ENCODE results near the gene SLC34A1. TPM values are rescaled to one million over a fixed set of nuclear protein-coding genes. Genes with fewer than 3 reads are reported as not detected.
A peak's percentile ranks its signal among the peaks of the same experiment; 100 is the strongest.

The SLC34A1 gene
- total and polyA plus RNA-seq, 8 donors = 0.10 TPM; not detected in 7

DNA sequence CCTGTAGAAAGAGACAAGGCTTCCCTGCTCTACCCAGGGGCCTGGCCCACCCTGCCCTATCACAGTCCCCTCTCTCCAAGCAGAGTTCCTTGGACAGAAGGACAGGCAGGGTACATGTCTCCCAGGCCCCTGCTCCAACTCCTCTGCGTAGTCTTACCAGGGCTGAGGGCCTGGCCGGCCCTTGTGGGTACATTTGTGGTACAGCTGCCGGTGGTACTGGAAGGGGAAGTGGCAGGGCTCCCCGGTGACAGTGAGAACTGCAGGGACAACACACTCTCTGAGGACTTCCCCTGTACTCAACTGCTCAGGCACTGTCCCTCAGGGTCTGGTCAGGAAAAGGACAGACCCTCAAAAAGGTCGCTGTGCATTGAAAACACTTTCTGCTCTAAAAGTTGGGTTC, 21.6 kb downstream of the SLC34A1 start:
- WGBS, 5 donors = 65 to 84% (median 77%) methylated on average over 2 to 5 of the region's 5 CpGs
- Histone ChIP-seq H3K27ac (peak overlapping the region in 1 of 5 donors; percentile 14), H3K27me3 (peaks cover 6 to 43% (median 31%) of the 10 kb centered on the region in 3 donors)

GRCh38 chr5:177409043-177409801, 25.0 kb downstream of the SLC34A1 start, which contains the start of gene F12:
F12 (minus strand) TSS chr5:177409564; CDS start chr5:177409527, 37 bp downstream.
- no peak for TF ChIP-seq POLR2A (IDR thresholded peaks at IDR 0.05)
- no peak for TF ChIP-seq POLR2AphosphoS5 (IDR thresholded peaks at IDR 0.05)
- TF ChIP-seq EP300 (IDR thresholded peaks at IDR 0.05) = no peak
- TF ChIP-seq, protein P1, sequence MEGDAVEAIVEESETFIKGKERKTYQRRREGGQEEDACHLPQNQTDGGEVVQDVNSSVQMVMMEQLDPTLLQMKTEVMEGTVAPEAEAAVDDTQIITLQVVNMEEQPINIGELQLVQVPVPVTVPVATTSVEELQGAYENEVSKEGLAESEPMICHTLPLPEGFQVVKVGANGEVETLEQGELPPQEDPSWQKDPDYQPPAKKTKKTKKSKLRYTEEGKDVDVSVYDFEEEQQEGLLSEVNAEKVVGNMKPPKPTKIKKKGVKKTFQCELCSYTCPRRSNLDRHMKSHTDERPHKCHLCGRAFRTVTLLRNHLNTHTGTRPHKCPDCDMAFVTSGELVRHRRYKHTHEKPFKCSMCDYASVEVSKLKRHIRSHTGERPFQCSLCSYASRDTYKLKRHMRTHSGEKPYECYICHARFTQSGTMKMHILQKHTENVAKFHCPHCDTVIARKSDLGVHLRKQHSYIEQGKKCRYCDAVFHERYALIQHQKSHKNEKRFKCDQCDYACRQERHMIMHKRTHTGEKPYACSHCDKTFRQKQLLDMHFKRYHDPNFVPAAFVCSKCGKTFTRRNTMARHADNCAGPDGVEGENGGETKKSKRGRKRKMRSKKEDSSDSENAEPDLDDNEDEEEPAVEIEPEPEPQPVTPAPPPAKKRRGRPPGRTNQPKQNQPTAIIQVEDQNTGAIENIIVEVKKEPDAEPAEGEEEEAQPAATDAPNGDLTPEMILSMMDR (IDR thresholded peaks at IDR 0.05) = no peak
- intact Hi-C loops (cut with DNase I; ENCODE audit: low total_unique reads) = no loop called here
- Histone ChIP-seq H3K9me3 (no peaks in the 10 kb centered on the region), H3K4me3 (no peak within 1 kb of the TSS), H3K4me1 (peaks cover under 1 to 16% (median 9%) of the 10 kb centered on the region in 4 donors), H3K27ac (no peak within 1 kb of the TSS), H3K36me3 (no peaks in the 10 kb centered on the region), H3K27me3 (peaks cover 0 to 9% (median 0%) of the 10 kb centered on the region in 3 donors)
- 87 to 92% (median 90%) methylated on average over 9 of the region's 9 CpGs for WGBS, 5 donors
- no peak for DNase-seq

More for the DNA sequence above, 21.6 kb downstream of the SLC34A1 start:
- H3K36me3 ChIP-seq = no peaks in the 10 kb centered on the region
- no peak overlapping the region for H3K4me3 ChIP-seq
- H3K9me3 ChIP-seq = no peaks in the 10 kb centered on the region
- intact Hi-C loops (cut with DNase I; ENCODE audit: low total_unique reads) = no loop called here
- TF ChIP-seq POLR2AphosphoS5 (IDR thresholded peaks at IDR 0.05) (no peak), POLR2A (IDR thresholded peaks at IDR 0.05) (no peak), EP300 (IDR thresholded peaks at IDR 0.05) (no peak)
- TF ChIP-seq, protein P1 (IDR thresholded peaks at IDR 0.05) = no peak
- peaks cover 22 to 39% (median 33%) of the 10 kb centered on the region in 4 donors for H3K4me1 ChIP-seq
- DNase-seq = no peak

GRCh38 chr5:177410575-177410974, 26.3 kb downstream of the SLC34A1 start:
- TF ChIP-seq, protein P1 (IDR thresholded peaks at IDR 0.05) = no peak
- DNase-seq = no peak
- Histone ChIP-seq H3K27ac (no peak overlapping the region), H3K4me3 (no peak overlapping the region), H3K27me3 (no peaks in the 10 kb centered on the region), H3K36me3 (no peaks in the 10 kb centered on the region), H3K9me3 (no peaks in the 10 kb centered on the region), H3K4me1 (peaks cover 0 to 3% (median 0%) of the 10 kb centered on the region in 4 donors)
- WGBS, 5 donors = 74 to 82% (median 79%) methylated on average over 3 of the region's 3 CpGs
- intact Hi-C loops (cut with DNase I; ENCODE audit: low total_unique reads) = no loop called here

GRCh38 chr5:177412603-177413233, 28.5 kb downstream of the SLC34A1 start:
- peaks cover 0 to 6% (median 0%) of the 10 kb centered on the region in 4 donors for H3K4me1 ChIP-seq
- no peak for DNase-seq
- H3K27ac ChIP-seq = peak overlapping the region in 1 of 5 donors; percentile 60
- WGBS, 5 donors = 60 to 72% (median 63%) methylated on average over 8 of the region's 8 CpGs
- intact Hi-C loops (cut with DNase I; ENCODE audit: low total_unique reads) = no loop called here
- no peak overlapping the region for H3K4me3 ChIP-seq
- H3K27me3 ChIP-seq = no peaks in the 10 kb centered on the region
- H3K36me3 ChIP-seq = no peaks in the 10 kb centered on the region
- TF ChIP-seq POLR2AphosphoS5 (IDR thresholded peaks at IDR 0.05) (no peak), EP300 (IDR thresholded peaks at IDR 0.05) (no peak), POLR2A (IDR thresholded peaks at IDR 0.05) (no peak)
- TF ChIP-seq, protein P1 (IDR thresholded peaks at IDR 0.05) = no peak
- H3K9me3 ChIP-seq = no peaks in the 10 kb centered on the region

Data from stomach (tissue), 9 donors.